ENCODE results near the gene DAZAP1. TPM values are rescaled to one million over a fixed set of nuclear protein-coding genes. Genes with fewer than 3 reads are reported as not detected.
"Not testable (repeated sequence)": the region's sequence is repeated elsewhere in the genome, so short reads cannot be mapped to it uniquely, and the experiment has no call there.

The DAZAP1 gene
- total RNA-seq, 1 experiment from 2014 or later: 59.4 TPM

DNA sequence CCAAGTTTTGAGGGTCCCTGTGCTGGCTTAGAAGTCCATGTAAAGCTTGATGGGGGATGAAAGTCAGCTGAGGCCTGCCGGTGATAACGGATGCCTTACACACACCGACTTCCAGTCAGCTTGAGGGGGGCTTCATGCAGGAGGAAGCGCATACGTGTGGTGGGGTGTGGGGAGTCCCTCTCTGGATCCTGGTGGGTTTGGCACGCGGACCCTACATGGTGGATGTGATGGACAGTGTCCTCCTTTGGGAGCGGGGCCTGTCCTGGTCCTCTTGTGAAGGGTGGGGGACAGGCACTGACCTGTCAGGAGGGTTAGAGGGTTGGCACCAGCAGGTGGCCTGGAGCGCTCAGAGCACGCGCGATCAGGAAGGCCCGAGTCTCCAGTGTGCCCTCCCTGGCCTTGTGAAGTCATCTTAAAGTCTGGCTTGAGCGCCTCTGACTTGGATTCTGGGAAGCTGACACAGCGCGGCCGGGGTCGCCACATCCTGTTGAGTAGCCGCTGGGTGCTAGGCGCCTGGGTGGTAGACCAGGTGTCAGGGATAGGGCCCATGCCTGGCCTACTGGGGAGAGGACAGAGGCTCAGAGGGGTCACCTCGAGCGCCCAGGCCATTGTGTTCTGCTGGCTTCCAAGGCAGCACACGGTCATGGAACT, 2.9 kb downstream of the DAZAP1 start:
- no peak for DNase-seq (ENCODE audit: low spot score)

DNA sequence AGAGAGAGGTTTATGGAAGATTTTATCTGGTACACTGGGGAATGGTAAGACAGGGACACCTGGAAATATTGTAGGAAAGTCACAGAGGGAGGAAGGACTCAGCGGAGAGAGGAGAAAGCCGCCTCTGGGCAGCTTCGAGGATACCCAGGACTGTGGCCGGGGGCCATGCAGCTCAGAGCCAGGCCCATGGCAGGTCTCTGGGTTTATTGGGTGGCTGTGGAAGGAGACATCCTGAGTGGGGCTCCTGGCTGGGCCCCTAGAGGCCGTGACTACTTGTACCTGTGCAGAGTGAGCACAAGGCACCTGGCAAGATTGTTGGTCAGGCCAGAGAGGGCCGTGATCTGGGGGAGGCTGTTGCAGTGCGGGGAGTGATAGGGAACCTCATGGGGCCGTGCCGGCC, 3.4 kb downstream of the DAZAP1 start:
- no peak for DNase-seq (ENCODE audit: low spot score)

DNA sequence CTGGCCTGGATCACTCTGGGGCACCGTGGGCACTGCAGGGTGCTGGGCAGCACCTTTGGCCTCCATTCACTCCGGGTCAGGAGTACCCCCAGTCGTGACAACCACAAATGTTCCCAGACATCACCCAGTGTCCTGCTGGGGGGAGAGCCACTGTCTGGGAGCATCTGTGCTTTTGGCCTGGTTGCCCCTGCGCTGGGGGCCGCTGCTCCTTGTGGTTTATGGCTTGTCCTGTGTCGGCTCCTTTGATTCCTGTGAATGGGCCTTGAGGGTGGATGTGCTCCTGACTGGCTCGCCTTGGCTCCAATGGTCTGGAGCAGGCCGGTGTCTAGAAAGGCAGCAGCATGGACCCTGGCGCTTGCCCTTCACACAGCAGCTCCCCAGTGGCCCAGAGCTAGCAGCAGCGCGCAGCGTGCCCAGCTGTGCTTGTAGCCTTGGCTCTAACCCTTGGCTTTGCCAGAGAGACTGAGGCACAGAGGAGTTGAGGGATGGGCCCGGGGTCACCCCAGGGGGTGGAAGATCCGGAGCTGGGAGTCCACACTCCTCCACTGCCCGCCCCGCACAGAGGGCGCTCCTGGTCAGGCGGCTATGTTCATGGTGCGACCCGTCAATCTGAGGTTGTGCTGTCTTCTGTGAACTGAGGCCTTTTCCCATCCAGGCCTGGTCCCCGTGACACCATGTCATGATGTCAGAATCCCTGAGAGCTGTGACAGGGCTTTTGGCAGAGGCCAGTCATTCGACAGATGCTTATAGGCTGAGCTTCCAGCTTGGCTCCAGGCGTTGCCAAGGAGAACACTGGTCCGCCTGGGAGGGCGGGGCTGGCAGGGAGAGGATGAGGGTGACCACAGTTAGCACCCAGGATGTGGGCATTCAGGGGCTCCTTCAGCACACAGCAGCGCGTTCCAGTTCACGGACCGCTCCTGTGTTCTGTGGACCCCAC, 4.1 kb downstream of the DAZAP1 start:
- DNase-seq (ENCODE audit: low spot score): no peak

DNA sequence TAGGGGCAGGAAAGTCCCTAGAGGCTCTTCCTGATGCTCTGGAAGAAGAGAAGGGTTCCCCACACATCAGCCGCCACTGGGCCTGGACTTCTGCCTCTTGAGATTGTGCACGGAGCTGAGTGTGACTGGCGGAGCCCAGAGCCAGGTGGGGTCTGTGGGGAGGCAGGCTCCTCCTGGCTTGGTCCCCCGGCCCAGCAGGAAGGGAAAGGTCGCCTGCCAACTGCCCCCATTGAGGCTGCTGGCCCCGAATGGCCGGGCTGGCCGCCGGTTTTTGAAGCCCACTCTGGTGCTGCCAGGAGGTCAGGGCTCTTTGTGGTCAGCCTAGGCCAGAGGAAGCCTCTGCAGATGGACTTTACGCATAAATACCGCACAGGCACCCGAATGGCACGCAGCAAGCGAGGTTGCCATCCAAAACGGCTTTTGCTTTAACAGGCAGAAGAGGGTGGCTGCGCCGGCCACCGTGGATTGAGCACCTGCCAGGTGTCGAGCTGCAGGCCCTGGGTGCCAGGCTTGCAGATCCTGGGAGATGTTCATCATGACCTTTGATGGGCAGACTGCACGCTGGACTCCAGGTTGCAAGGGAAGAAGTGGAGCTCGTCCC, 5.0 kb downstream of the DAZAP1 start:
- DNase-seq (ENCODE audit: low spot score): no peak

DNA sequence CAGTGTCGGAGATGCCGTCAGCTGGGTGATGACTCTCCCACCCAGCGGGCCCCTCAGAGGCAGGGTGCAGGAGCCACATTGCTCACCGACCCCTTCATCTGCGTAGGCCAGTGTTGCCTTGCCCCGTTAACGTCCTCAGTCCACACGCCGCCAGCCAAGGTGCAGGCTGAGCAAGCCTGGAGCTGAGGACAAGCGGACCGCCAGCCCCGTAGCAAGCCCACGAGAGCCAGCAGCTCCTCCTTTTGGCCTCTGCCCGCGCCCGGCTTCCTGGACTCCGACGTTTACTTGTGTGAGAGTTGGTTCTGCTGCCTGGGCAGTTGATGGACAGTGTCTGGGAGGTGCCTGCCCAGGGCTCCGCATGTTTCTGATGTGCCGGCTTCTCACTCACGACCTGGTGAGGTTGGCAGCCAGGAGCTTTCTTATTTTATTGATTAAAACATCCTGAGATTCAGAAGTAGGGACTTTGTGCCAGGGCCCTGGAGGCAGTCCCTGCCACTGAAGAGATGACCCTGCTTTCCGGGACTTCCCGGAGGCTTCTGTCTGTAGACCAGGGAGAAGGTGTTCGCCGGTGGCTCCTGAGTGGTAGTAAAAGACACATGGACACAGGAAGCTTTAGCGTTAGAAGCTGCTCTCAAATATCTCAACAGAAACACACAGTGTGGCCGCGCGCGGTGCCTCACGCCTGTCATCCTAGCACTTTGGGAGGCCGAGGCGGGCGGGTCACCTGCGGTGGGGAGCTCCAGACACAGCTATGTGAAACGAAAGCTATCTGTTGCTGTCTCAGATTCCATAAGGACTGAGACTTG, 5.8 kb downstream of the DAZAP1 start:
- DNase-seq (ENCODE audit: low spot score): no peak

DNA sequence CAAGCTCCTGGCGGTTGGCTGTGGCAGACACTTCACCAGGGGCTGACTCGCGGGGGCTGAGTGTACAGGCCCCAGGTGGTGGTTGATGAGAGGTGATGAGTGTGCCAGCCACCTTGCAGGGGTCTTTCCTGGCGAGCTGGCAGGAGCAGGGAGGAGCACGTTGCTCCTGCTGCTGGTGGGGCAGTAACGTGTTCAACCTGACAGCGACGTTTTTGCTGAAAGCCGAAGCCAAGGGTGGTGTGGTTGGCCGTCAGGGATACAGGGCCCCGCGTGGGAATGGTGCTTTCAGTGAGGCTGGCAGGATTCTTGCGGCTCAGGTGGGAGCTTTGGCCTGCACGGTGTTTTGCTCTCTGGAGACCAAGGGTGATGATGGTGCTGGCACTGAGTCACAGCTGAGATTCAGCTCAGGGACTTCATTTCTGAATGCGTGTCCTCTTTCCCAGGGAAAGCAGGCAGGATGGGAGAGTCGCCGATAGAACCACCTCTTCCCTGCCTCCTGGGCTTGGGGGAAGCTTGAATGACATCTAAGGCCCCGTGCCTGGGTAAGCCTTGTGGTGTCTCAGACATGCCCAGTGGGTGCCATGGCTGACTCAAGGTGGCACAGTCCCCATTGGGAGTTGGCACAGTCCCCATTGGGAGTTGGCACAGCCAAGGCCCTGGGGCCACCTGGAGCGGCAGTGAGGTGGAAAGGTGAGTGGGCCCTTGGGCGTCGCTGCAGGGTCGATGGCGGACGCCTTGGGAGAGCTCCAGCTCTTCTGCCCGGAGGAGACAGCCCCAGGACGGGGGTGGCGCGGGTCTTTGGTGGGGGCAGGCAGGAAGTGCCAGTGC, 8.8 kb downstream of the DAZAP1 start:
- DNase-seq (ENCODE audit: low spot score): no peak

DNA sequence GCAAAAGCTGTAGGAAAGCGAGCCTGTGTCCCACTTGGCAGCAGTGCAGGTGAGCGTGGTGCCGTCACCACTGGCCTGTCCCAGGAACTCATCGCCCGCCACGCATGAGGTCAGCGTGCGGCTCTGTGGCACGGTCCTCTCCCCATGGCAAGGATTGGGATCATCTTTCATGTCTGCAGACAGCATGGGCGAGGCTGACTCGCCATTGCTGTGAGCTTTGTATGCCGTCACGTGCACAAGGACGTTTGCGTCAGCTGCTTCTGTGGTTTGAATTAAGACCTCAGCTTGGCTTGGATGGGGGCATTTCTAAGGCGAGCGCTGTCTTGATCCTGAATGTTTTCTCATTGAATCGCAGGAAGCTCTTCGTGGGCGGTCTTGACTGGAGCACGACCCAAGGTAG, 9.8 kb downstream of the DAZAP1 start:
- DNase-seq (ENCODE audit: low spot score): no peak

DNA sequence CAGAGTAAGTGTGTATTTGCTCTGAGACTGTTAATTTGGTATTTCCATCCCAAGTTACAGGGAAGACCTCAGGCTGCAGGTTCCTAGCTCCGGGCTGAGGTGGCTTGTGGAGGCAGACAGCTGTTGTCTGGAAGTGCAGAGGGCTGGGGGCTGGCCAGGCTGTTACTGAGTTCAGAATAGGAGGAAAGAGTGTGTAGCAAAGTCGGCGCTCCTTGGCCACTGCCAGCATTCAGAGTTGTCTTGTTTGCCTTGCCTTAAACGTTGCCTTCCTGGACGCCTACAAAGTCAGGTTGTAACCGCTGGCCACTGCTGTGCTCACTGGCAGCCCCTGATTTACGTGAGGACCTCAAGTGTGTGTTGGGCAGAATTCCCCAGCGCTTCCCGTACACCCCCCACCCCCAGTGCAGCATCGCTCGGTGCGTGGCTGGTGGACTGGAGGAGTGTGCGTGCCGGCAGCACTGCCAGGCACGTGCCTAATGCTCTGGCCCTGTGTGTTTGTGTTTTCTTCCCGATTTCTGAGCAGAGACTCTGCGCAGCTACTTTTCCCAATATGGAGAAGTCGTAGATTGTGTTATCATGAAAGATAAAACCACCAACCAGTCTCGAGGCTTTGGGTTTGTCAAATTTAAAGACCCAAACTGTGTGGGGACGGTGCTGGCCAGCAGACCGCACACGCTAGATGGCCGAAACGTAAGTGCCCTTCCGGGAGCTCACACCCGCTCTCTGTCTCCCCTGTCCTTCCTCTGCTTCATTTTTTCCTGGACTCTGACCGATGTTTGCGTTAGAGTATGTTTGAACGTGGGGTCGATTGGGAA, 10.5 kb downstream of the DAZAP1 start:
- DNase-seq (ENCODE audit: low spot score): no peak

DNA sequence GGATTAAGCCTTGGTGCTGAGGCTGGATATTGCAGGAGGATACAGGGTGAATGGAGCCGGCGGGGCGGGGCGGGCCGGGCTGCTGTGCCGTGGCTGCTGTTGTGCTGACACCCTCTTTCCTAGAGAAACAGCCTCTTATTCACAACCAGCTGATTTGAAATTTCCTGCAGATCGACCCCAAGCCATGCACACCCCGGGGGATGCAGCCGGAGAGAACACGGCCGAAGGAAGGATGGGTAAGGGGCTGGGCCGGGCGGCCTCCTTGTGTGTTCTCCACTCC, 11.1 kb downstream of the DAZAP1 start:
- DNase-seq (ENCODE audit: low spot score): no peak

DNA sequence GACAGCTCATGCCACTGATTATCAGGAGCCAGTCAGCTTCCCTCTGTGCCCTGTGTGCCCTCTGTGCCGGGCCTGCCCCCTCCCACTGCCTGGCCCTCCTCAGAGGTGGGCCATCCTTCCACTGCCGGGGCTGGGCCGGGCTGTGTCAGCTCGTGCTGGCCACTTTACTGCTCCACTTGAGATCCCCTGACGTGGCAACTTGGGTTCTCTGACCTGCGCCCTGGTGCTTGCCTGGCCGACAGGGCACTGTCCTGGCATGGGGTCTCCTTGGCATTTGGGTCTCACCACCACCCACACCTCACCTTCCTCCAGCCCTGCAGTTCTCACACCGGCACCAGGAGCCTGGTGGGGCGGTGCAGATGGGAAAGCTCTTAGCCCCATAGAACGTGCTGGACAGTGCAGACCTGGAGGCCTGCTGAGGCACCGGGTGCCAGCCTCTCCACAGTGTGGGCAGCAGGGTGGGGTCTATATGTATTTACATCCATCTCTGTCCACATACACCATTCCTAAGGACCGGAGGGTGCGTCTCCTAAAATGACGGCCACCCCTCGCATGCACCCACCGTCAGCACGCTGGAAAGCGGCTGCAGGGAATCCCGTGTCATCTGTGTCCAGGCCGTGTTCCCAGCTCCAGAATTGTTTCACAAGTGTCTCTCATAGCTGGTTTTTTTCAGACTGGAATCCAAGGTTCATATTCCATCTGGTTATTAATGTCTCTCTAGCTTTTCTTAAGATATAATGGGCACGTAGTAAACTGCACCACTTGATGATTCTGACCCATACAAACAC, 11.8 kb downstream of the DAZAP1 start:
- no peak for DNase-seq (ENCODE audit: low spot score)

DNA sequence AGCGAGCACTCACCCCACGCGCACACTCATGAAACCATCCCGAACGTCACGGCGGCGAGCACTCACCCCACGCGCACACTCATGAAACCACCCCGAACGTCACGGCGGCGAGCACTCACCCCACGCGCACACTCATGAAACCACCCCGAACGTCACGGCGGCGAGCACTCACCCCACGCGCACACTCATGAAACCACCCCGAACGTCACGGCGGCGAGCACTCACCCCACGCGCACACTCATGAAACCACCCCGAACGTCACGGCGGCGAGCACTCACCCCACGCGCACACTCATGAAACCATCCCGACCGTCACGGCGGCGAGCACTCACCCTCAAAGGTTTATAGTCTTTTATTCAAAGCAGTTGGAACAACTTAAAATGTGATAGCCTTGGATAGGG, 12.7 kb downstream of the DAZAP1 start:
- not testable (repeated sequence) for DNase-seq (ENCODE audit: low spot score)

DNA sequence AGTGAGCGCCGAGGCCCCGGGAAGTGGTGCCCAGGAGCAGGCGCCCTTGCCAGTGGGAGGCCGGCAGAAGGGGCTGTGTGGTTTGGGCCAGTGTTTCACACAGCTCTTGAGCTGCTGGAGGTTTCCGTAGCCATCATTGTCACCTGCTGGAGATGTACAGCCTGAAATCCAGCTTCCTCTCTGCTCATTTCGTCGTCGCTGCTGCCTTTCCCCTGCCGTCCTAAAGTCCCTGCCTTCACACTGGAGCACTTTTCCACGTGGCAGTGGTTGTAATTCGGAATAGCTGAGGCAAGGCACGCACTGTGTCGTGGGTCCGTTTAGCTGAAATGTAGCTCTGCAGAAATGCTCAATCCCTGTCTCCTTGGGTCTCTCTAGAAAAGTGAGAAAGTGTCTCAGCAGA, 13.2 kb downstream of the DAZAP1 start:
- no peak for DNase-seq (ENCODE audit: low spot score)

DNA sequence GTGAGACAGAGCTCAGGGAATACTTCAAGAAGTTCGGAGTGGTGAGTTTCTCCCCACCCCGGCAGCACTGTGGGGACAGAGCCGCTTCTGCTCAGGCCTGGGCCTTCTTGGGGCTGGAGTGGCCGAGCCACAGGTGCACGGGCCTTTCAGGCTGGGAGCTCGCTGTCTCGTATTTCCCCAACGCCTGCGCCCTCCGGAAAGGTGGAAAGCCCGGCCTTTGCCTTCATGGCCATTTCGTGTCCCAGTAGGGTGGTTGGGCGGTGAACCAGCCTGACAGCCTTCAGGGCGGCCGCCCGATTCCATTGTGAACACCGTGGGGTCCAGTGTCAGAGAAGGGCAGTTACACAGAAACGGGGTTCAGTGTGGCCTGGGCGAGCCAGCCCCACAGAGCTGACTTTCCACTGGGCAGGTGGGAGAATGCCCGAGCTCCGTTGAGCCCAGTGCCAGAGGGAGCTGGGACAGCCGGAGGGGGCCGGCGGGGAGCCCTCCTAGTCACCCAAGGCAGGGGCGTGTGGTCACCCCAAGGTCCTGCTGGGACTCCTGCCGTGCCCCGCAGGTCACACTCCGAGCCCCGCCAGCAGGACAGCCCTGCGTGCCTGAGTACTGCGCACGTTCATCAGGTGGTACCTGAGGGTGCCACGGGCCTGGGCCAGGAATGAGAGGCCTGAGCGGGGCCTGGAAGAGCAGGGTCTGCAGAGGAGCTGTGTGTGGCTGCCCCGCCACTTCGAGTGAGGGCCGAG, 14.0 kb downstream of the DAZAP1 start:
- DNase-seq (ENCODE audit: low spot score): no peak

DNA sequence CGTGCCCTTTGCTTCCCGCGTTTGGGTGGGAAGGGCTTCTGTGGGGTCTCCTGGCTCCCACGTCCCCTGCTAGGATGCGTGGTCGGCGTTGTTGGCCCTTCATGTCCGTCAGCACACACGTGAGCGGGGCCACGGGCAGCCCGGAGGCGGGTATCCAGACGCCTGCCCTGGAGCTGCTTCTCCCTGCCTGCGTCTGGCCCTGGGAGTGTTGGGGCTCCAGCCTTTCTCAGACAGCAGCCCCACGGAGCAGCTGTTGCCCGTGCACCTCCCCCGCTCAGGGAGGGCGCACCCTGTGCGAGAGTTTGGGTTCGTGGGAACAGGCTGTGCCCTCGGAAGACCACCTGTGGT, 14.5 kb downstream of the DAZAP1 start:
- no peak for DNase-seq (ENCODE audit: low spot score)

DNA sequence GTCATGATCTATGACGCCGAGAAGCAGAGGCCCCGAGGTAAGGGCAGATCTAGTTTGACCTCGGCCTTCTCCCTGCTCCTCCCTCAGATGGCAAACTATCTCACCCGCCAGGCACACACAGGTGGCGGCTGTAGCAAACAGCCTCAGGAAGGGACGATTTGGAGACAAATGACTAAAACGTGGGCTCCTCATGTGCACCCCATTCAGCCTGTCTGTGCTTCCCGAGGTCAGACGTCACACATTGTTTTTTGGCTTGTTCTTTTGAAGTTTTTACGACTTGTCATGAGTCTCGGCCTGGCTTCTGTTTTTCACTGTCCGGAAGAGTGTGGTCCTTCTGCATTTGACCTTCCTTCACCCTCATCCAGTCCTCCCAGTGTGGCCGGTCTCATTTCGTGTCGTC, 15.0 kb downstream of the DAZAP1 start:
- DNase-seq (ENCODE audit: low spot score): no peak

DNA sequence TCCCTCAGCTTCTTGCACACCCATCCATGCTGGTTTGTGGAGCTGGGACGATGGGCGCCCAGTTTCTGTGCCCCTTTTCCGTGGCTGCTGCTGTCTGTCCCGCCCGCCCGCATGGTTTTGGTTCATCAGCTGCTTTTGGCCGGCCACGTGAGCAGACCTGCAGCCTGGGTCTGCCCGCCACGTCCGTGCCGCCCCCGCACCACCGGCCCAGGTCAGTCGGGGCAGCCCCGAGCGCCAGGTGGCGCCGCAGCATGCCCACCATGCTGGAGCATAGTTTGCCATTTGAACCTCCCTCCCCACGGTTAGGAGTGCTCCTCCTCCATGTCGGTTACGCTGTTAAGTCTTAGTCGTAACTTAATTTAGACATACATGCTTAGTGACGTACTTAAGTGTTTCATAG, 15.6 kb downstream of the DAZAP1 start:
- no peak for DNase-seq (ENCODE audit: low spot score)

DNA sequence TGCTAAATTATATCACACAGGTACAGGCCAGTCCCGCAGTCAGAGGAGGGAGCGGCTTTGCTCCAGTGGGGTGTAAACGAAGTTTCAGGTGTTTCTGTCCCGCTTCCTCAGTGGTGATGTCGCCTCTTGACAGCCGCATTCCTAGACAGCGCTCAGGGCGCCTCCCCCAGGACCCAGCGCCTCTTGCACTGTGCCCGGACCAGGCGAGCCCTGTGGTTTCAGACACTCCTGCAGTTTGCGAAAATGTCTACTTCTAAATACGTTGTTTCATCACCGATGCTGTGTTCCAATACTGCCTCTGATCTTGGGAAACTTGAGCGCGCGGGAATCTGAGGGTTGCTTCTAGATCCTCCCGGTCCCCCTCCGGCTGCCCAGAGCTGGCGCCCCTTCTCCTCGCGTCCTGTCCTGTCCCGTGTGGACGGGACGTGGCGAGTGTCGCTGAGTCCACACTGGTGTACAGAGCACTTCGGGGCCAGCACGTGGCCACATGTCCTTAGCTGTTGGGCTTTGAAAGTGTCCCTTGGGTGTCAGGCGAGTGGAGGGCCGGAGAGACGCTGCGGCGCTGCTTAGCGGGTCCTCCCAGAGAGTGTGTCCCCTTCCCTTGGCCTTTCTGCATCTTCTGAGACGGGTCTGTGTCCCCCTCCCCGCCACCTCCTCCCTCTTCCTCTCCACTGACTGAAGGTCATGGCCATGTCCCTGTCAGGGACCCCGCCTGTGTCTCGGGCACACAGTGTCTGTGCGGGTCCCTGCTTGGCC, 16.2 kb downstream of the DAZAP1 start:
- DNase-seq (ENCODE audit: low spot score): no peak

DNA sequence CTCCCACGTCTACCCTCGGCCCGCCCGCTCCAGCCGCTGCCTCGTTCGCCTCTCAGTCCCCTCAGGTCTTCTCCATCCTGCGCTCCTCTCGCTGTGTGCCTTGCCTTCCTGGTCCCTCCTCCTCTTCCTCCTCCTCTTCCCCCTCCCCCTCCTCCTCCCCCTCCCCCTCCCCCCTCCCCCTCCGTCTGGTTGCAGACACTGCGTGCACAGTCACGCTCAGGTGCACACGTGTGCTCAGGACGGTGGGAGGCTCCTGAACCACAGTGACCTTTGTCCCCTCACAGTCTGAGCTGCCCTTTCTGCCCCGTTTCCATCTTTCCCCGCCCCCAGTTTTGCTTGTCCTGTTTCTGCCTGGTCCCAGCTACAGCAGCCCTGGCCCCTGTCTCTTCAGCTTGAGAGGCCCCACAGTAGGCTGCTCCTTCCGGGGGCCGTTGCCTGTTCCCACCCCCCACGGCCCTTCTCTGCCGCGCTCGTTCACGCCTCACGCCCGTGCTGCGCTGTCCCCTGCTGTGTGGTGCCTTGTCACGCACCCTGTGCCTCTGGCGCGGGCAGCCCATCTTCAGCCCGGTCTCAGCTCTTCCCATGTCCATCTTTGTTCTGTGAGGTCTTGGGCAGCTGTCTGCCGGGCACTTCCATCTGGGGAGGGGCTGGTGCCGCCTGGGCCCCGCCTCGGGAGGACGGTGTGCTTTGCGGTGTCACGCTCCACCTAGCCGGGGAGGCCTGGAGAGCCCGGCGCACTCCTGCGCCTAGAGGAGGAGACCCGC, 17.0 kb downstream of the DAZAP1 start:
- DNase-seq (ENCODE audit: low spot score): no peak
